SU-DHL-6 (cell line): Measurements from ENCODE around the gene IFNAR2.

Experiments used
- EZH2phosphoT487 ChIP-seq: fragments of 200-600 bp; sonication (generic), shearing (Covaris generic); conservative IDR thresholded peaks from 2 replicates; pipeline ENCODE4 v1.6.1; 2018; ENCODE audit warnings: mild to moderate bottlenecking, antibody characterized with exemption, low read length, moderate library complexity, mixed read lengths
- TF ChIP-seq, protein P1 (sequence below): fragments of 200-600 bp; sonication (generic); IDR thresholded peaks from one replicate; pipeline ENCODE4 v1.5.1; 2017; ENCODE audit warnings: antibody characterized with exemption, mild to moderate bottlenecking, low read length, moderate library complexity; ENCODE audit not compliant: insufficient read depth, poor library complexity, severe bottlenecking

DNA sequence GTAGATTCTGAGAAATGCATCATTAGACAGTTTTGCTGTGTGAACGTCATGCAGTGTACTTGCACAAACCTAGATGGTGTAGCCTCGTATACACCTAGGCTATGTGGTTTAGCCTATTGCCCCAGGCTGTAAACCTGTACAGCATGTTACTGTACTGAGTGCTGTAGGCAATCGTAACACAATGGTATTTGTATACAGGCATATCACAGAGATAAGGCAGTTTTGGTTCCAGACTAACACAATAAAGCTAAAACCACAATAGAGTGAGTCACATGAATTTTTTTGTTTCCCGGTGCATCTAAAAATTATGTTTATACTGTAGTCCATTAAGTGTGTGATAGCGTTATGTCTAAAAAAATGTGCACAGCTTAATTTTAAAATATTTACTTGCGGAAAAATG lies 43.3 kb downstream of the IFNAR2 start:
- TF ChIP-seq, protein P1, sequence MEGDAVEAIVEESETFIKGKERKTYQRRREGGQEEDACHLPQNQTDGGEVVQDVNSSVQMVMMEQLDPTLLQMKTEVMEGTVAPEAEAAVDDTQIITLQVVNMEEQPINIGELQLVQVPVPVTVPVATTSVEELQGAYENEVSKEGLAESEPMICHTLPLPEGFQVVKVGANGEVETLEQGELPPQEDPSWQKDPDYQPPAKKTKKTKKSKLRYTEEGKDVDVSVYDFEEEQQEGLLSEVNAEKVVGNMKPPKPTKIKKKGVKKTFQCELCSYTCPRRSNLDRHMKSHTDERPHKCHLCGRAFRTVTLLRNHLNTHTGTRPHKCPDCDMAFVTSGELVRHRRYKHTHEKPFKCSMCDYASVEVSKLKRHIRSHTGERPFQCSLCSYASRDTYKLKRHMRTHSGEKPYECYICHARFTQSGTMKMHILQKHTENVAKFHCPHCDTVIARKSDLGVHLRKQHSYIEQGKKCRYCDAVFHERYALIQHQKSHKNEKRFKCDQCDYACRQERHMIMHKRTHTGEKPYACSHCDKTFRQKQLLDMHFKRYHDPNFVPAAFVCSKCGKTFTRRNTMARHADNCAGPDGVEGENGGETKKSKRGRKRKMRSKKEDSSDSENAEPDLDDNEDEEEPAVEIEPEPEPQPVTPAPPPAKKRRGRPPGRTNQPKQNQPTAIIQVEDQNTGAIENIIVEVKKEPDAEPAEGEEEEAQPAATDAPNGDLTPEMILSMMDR: no peak
- TF ChIP-seq EZH2phosphoT487: no peak
